Measurements from ENCODE around the gene LPIN2.

Gene LPIN2

GRCh38 chr18:2976218-2977132, 36.5 kb downstream of the LPIN2 start:
- Histone ChIP-seq H3K9ac (ENCODE audit: low read length) (no peak overlapping the region), H3K9me3 (ENCODE audit: control insufficient read depth, low read depth, low read length) (no peaks in the 10 kb centered on the region), H3K27me3 (ENCODE audit: control insufficient read depth, insufficient read depth, low read length) (no peaks in the 10 kb centered on the region), H3K4me3 (ENCODE audit: low read length) (no peak overlapping the region), H3K27ac (ENCODE audit: low read length) (no peak overlapping the region), H3K36me3 (ENCODE audit: control insufficient read depth, low read depth, low read length) (no peaks in the 10 kb centered on the region), H3K4me1 (ENCODE audit: control insufficient read depth, low read depth, low read length) (peaks cover 7% of the 10 kb centered on the region)

GRCh38 chr18:2974731-2975130, 38.2 kb downstream of the LPIN2 start:
- H3K27ac ChIP-seq (ENCODE audit: low read length), result no peak overlapping the region

DNA sequence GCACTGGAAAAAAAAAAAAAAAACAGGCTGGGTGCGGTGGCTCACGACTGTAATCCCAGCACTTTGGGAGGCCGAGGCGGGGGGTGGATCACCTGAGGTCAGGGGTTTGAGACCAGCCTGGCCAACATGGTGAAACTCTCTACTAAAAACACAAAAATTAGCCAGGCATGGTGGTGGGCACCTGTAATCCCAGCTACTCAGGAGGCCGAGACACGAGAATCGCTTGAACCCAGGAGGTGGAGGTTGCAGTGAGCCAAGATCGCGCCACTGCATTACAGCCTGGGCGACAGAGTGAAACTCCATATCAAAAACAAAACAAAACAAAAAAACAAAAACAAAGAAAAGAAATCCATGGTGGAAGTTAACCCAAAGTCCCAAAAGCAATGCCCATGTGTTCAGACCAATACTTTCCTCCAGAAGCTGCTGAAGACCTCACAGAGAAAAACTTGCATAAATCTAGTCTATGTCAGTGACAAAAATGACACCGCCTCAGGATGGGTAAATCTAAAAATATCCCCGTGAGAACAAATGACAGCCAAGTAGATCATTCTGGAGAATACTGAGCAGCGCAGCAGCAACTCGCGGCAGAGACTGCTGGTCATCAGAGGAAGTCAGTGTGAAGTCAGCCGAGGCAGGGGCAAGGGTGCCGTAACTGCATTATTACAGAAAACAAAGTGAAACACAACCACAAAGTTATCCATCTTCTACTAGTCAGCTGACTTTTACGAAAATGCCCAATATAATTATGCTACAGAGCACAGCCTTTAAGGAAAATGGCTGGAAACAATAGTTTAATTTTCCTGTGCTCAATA, 41.0 kb downstream of the LPIN2 start:
- H3K36me3 ChIP-seq (ENCODE audit: control insufficient read depth, low read depth, low read length), result no peaks in the 10 kb centered on the region
- H3K4me3 ChIP-seq (ENCODE audit: low read length), result no peak overlapping the region
- H3K9ac ChIP-seq (ENCODE audit: low read length), result no peak overlapping the region
- H3K9me3 ChIP-seq (ENCODE audit: control insufficient read depth, low read depth, low read length), result no peaks in the 10 kb centered on the region
- H3K27me3 ChIP-seq (ENCODE audit: control insufficient read depth, insufficient read depth, low read length), result no peaks in the 10 kb centered on the region
- peaks cover 8% of the 10 kb centered on the region for H3K4me1 ChIP-seq (ENCODE audit: control insufficient read depth, low read depth, low read length)
- H3K27ac ChIP-seq (ENCODE audit: low read length), result no peak overlapping the region

More at GRCh38 chr18:2974731-2975130, 38.2 kb downstream of the LPIN2 start:
- Histone ChIP-seq H3K4me1 (ENCODE audit: control insufficient read depth, low read depth, low read length) (no peaks in the 10 kb centered on the region), H3K36me3 (ENCODE audit: control insufficient read depth, low read depth, low read length) (no peaks in the 10 kb centered on the region), H3K9me3 (ENCODE audit: control insufficient read depth, low read depth, low read length) (no peaks in the 10 kb centered on the region), H3K27me3 (ENCODE audit: control insufficient read depth, insufficient read depth, low read length) (no peaks in the 10 kb centered on the region), H3K4me3 (ENCODE audit: low read length) (no peak overlapping the region), H3K9ac (ENCODE audit: low read length) (no peak overlapping the region)

DNA sequence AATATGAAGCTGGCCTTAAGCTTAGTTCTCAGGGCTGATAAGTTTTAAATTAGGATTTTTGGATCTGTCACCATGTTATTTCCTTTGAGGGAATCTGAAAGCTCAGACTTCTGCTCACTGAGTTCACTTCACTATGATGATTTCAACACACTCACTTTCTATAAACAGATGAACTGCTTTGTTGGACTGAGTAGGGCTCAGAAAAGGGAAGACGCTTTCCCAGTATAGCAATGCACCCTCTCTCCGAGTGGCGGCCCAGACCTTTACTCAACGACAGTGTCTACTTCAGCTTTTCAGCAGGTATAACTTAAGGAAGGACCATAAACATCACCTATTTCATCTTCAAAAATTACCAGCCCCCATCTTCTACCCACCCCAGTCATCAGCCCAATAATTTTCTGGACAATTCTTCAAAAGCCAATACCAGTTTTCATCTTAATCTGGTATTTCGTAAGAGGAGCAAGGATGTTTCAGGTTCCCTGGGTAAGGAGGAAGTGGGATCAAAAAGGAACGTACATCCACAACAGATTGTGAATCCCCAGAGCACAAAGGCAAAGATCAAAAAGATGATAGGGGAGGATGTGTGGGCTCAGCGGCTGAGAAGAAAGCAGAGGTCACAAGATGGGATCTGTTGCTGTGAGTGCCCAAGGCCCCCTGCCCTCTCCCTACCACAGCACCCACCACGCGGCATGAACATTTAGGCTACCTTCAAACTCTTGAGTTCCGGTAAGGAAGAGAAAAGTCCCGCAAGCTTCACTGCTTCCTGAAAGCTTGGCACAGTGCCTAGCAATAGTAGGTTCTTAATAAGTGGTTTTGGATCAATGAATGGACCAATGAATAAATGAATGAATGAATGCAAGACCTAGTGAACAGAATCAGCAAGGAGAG, 41.9 kb downstream of the LPIN2 start:
- Histone ChIP-seq H3K36me3 (ENCODE audit: control insufficient read depth, low read depth, low read length) (no peaks in the 10 kb centered on the region), H3K27ac (ENCODE audit: low read length) (no peak overlapping the region), H3K4me1 (ENCODE audit: control insufficient read depth, low read depth, low read length) (peaks cover 8% of the 10 kb centered on the region), H3K9ac (ENCODE audit: low read length) (no peak overlapping the region), H3K4me3 (ENCODE audit: low read length) (no peak overlapping the region), H3K27me3 (ENCODE audit: control insufficient read depth, insufficient read depth, low read length) (no peaks in the 10 kb centered on the region), H3K9me3 (ENCODE audit: control insufficient read depth, low read depth, low read length) (no peaks in the 10 kb centered on the region)

DNA sequence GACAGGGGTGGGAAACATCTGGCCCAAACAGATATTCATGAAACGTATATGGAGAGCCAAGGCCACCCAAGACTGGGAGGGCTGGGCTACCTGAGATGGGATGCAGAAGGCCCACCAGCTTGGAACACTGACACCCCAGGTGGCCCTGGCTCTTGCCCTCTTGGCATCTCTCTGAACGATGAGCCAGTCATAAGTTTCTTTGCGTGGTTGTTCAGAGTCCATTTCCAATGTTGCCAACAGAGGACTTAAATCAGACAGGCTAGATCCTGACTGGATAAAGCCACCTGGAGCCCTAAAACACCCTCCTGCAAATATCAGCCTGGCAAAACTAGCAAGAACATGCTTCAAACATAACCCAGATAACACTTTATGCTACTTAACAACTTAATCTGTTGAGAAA, 42.6 kb downstream of the LPIN2 start:
- Histone ChIP-seq H3K4me3 (ENCODE audit: low read length) (no peak overlapping the region), H3K4me1 (ENCODE audit: control insufficient read depth, low read depth, low read length) (peaks cover 8% of the 10 kb centered on the region), H3K27me3 (ENCODE audit: control insufficient read depth, insufficient read depth, low read length) (no peaks in the 10 kb centered on the region), H3K9me3 (ENCODE audit: control insufficient read depth, low read depth, low read length) (no peaks in the 10 kb centered on the region), H3K36me3 (ENCODE audit: control insufficient read depth, low read depth, low read length) (no peaks in the 10 kb centered on the region), H3K27ac (ENCODE audit: low read length) (no peak overlapping the region), H3K9ac (ENCODE audit: low read length) (no peak overlapping the region)

GRCh38 chr18:2969695-2970094, 43.2 kb downstream of the LPIN2 start:
- H3K36me3 ChIP-seq (ENCODE audit: control insufficient read depth, low read depth, low read length), result no peaks in the 10 kb centered on the region
- H3K4me3 ChIP-seq (ENCODE audit: low read length), result no peak overlapping the region
- no peak overlapping the region for H3K9ac ChIP-seq (ENCODE audit: low read length)
- H3K9me3 ChIP-seq (ENCODE audit: control insufficient read depth, low read depth, low read length), result no peaks in the 10 kb centered on the region
- peaks cover 8% of the 10 kb centered on the region for H3K4me1 ChIP-seq (ENCODE audit: control insufficient read depth, low read depth, low read length)
- no peaks in the 10 kb centered on the region for H3K27me3 ChIP-seq (ENCODE audit: control insufficient read depth, insufficient read depth, low read length)
- H3K27ac ChIP-seq (ENCODE audit: low read length), result no peak overlapping the region

- no peaks in the 10 kb centered on the region for H3K36me3 ChIP-seq (ENCODE audit: control insufficient read depth, low read depth, low read length)
- no peaks in the 10 kb centered on the region for H3K27me3 ChIP-seq (ENCODE audit: control insufficient read depth, insufficient read depth, low read length)
- peaks cover 8% of the 10 kb centered on the region for H3K4me1 ChIP-seq (ENCODE audit: control insufficient read depth, low read depth, low read length)
- H3K9me3 ChIP-seq (ENCODE audit: control insufficient read depth, low read depth, low read length), result no peaks in the 10 kb centered on the region
- H3K27ac ChIP-seq (ENCODE audit: low read length), result no peak overlapping the region
- H3K4me3 ChIP-seq (ENCODE audit: low read length), result no peak overlapping the region
- no peak overlapping the region for H3K9ac ChIP-seq (ENCODE audit: low read length)
These were observed 44.3 kb downstream of the LPIN2 start for GRCh38 chr18:2968606-2969005.

DNA sequence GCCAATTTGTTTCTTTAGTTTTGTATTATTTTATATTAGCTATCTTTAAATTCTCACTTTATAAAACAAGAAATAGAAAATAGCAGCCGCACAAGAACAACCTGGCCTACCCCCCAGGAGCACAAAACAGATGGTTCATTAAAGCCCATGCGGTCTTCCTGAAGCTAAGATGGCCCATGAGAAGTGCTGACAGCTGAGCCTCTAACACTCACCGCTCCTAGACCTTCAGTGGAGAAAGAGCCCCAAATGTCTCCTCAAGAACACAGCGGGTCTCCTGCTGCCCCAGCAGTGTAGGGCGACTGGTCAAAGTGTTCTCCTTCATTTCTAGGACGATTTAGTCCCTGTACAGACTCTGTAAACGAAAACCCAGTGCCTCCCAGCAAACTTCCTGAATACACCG, 45.1 kb downstream of the LPIN2 start:
- no peak overlapping the region for H3K4me3 ChIP-seq (ENCODE audit: low read length)
- no peaks in the 10 kb centered on the region for H3K9me3 ChIP-seq (ENCODE audit: control insufficient read depth, low read depth, low read length)
- no peaks in the 10 kb centered on the region for H3K36me3 ChIP-seq (ENCODE audit: control insufficient read depth, low read depth, low read length)
- no peak overlapping the region for H3K27ac ChIP-seq (ENCODE audit: low read length)
- H3K27me3 ChIP-seq (ENCODE audit: control insufficient read depth, insufficient read depth, low read length), result no peaks in the 10 kb centered on the region
- peaks cover 8% of the 10 kb centered on the region for H3K4me1 ChIP-seq (ENCODE audit: control insufficient read depth, low read depth, low read length)
- no peak overlapping the region for H3K9ac ChIP-seq (ENCODE audit: low read length)

DNA sequence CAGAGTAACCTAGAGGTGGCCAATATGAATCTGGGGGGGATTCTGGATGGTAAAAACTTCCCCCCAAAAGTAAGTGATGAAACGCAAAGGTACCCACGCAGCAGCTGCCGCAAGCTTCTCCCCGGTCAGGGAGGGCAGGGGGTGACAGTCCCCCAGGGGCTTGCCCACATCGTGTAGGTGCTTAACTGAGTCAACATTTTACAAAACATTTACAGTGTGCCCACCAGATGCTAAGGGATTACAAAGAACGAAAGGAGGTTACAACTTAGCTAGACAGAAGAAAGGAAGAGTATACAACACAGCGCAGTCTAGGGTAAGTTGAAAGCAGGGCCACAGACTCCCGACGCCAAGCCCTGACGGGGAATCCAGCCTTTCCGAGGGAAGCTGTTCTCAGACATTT, 45.6 kb downstream of the LPIN2 start:
- no peak overlapping the region for H3K4me3 ChIP-seq (ENCODE audit: low read length)
- no peaks in the 10 kb centered on the region for H3K27me3 ChIP-seq (ENCODE audit: control insufficient read depth, insufficient read depth, low read length)
- peaks cover 8% of the 10 kb centered on the region for H3K4me1 ChIP-seq (ENCODE audit: control insufficient read depth, low read depth, low read length)
- no peak overlapping the region for H3K9ac ChIP-seq (ENCODE audit: low read length)
- no peak overlapping the region for H3K27ac ChIP-seq (ENCODE audit: low read length)
- H3K36me3 ChIP-seq (ENCODE audit: control insufficient read depth, low read depth, low read length), result no peaks in the 10 kb centered on the region
- H3K9me3 ChIP-seq (ENCODE audit: control insufficient read depth, low read depth, low read length), result no peaks in the 10 kb centered on the region

DNA sequence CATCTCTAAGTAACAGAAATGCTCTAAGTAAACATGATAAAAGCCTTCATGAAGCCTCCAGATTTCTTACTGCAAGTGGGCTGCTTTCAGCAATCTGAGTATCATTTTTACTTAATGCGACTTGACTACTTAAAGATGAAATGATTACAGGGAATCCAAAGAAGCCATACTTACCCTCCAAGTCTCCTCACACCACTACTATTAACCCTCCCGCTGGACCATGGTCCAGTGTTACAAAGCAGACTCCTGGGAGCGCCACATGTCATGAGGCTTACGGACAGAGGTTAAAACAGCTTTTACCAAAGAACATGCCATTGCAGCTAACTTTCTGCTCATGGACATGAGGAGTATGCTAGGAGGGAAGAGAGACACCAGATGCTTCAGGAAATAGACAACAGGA, 46.4 kb downstream of the LPIN2 start:
- Histone ChIP-seq H3K36me3 (ENCODE audit: control insufficient read depth, low read depth, low read length) (no peaks in the 10 kb centered on the region), H3K9me3 (ENCODE audit: control insufficient read depth, low read depth, low read length) (no peaks in the 10 kb centered on the region), H3K27me3 (ENCODE audit: control insufficient read depth, insufficient read depth, low read length) (no peaks in the 10 kb centered on the region), H3K4me1 (ENCODE audit: control insufficient read depth, low read depth, low read length) (peaks cover 8% of the 10 kb centered on the region), H3K9ac (ENCODE audit: low read length) (no peak overlapping the region), H3K4me3 (ENCODE audit: low read length) (no peak overlapping the region), H3K27ac (ENCODE audit: low read length) (no peak overlapping the region)

DNA sequence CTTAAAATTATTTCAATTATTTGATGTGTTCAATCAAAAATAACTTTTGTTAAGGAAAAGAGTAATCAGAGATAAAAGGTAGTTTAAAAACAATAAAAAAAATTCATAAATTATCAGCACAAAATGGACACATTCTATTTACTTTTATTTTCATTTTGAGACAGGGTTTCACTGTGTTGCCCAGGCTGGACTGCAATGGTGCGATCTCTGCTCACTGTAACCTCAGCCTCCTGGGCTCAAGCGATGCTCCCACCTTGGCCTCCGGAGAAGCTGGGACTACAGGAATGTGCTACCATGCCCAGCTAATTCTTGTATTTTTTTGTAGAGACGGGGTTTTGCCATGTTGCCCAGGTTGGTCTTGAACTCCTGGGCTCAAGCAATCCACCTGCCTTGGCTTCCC, 47.1 kb downstream of the LPIN2 start:
- H3K27me3 ChIP-seq (ENCODE audit: control insufficient read depth, insufficient read depth, low read length), result no peaks in the 10 kb centered on the region
- no peak overlapping the region for H3K4me3 ChIP-seq (ENCODE audit: low read length)
- H3K4me1 ChIP-seq (ENCODE audit: control insufficient read depth, low read depth, low read length), result peaks cover 8% of the 10 kb centered on the region
- no peaks in the 10 kb centered on the region for H3K9me3 ChIP-seq (ENCODE audit: control insufficient read depth, low read depth, low read length)
- H3K9ac ChIP-seq (ENCODE audit: low read length), result no peak overlapping the region
- H3K27ac ChIP-seq (ENCODE audit: low read length), result no peak overlapping the region
- no peaks in the 10 kb centered on the region for H3K36me3 ChIP-seq (ENCODE audit: control insufficient read depth, low read depth, low read length)

Measured in iPS-18a (cell line).